ENCODE results near the gene NREP.

Gene NREP

GRCh38 chr5:111681414-111682120 lies 75.4 kb downstream of the NREP start:
- TF ChIP-seq GATA3 (IDR thresholded peaks at IDR 0.05; ENCODE audit: low read depth, low read length): no peak
- TF ChIP-seq GATA2 (IDR thresholded peaks at IDR 0.05; ENCODE audit: low read depth, low read length): no peak

- no peak for TF ChIP-seq GATA2 (IDR thresholded peaks at IDR 0.05; ENCODE audit: low read depth, low read length)
- no peak for TF ChIP-seq GATA3 (IDR thresholded peaks at IDR 0.05; ENCODE audit: low read depth, low read length)
Observed at GRCh38 chr5:111680737-111681413, 76.1 kb downstream of the NREP start.

GRCh38 chr5:111679611-111680010 lies 77.4 kb downstream of the NREP start:
- TF ChIP-seq GATA3 (IDR thresholded peaks at IDR 0.05; ENCODE audit: low read depth, low read length) (no peak), GATA2 (IDR thresholded peaks at IDR 0.05; ENCODE audit: low read depth, low read length) (no peak)
